Measurements from ENCODE around the gene JCAD.

The JCAD gene

GRCh38 chr10:30034433-30035137, 24.8 kb downstream of the JCAD start:
- no peaks in the 10 kb centered on the region for H3K36me3 ChIP-seq (ENCODE audit: control insufficient read depth, insufficient read depth, low read length)
- H3K4me3 ChIP-seq (replicated peaks; ENCODE audit: low read depth, low read length): no peak overlapping the region
- peaks cover 1% of the 10 kb centered on the region; the same call in 1 of the 2 replicates for H3K27me3 ChIP-seq (replicated peaks; ENCODE audit: control insufficient read depth, insufficient read depth, low read length)
- TF ChIP-seq, protein P1, sequence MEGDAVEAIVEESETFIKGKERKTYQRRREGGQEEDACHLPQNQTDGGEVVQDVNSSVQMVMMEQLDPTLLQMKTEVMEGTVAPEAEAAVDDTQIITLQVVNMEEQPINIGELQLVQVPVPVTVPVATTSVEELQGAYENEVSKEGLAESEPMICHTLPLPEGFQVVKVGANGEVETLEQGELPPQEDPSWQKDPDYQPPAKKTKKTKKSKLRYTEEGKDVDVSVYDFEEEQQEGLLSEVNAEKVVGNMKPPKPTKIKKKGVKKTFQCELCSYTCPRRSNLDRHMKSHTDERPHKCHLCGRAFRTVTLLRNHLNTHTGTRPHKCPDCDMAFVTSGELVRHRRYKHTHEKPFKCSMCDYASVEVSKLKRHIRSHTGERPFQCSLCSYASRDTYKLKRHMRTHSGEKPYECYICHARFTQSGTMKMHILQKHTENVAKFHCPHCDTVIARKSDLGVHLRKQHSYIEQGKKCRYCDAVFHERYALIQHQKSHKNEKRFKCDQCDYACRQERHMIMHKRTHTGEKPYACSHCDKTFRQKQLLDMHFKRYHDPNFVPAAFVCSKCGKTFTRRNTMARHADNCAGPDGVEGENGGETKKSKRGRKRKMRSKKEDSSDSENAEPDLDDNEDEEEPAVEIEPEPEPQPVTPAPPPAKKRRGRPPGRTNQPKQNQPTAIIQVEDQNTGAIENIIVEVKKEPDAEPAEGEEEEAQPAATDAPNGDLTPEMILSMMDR (IDR thresholded peaks at IDR 0.05; ENCODE audit: insufficient read depth, low read length, poor library complexity, severe bottlenecking): no peak
- DNase-seq (ENCODE audit: extremely low read depth, insufficient read length): peak; percentile 22

GRCh38 chr10:30032125-30032524, 27.3 kb downstream of the JCAD start:
- Histone ChIP-seq H3K4me3 (replicated peaks; ENCODE audit: low read depth, low read length) (no peak overlapping the region), H3K36me3 (ENCODE audit: control insufficient read depth, insufficient read depth, low read length) (no peaks in the 10 kb centered on the region), H3K27me3 (replicated peaks; ENCODE audit: control insufficient read depth, insufficient read depth, low read length) (peaks cover 1% of the 10 kb centered on the region; the same call in 1 of the 2 replicates)
- TF ChIP-seq, protein P1 (IDR thresholded peaks at IDR 0.05; ENCODE audit: insufficient read depth, low read length, poor library complexity, severe bottlenecking): no peak
- no peak for DNase-seq (ENCODE audit: extremely low read depth, insufficient read length)

DNA sequence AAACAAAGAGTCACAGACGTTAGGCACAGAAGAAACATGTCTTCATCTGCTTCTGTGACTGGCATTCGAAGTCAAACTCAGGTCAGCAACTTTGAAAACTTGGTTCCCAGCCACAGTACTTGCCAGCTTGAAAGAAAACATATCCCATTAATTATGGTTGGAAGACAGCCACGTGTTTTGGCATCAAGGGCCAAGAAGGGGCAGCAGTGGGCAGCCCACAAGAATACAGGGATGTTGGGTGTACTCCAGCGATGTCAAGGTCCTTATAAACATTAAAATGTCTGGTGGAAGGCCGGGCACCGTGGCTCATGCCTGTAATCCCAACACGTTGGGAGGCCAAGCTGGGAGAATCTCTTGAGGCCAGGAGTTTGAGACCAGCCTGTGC, 29.5 kb downstream of the JCAD start:
- no peak for DNase-seq (ENCODE audit: extremely low read depth, insufficient read length)
- TF ChIP-seq, protein P1 (IDR thresholded peaks at IDR 0.05; ENCODE audit: insufficient read depth, low read length, poor library complexity, severe bottlenecking): no peak
- Histone ChIP-seq H3K36me3 (ENCODE audit: control insufficient read depth, insufficient read depth, low read length) (no peaks in the 10 kb centered on the region), H3K4me3 (replicated peaks; ENCODE audit: low read depth, low read length) (no peak overlapping the region), H3K27me3 (replicated peaks; ENCODE audit: control insufficient read depth, insufficient read depth, low read length) (peaks cover 2% of the 10 kb centered on the region)

DNA sequence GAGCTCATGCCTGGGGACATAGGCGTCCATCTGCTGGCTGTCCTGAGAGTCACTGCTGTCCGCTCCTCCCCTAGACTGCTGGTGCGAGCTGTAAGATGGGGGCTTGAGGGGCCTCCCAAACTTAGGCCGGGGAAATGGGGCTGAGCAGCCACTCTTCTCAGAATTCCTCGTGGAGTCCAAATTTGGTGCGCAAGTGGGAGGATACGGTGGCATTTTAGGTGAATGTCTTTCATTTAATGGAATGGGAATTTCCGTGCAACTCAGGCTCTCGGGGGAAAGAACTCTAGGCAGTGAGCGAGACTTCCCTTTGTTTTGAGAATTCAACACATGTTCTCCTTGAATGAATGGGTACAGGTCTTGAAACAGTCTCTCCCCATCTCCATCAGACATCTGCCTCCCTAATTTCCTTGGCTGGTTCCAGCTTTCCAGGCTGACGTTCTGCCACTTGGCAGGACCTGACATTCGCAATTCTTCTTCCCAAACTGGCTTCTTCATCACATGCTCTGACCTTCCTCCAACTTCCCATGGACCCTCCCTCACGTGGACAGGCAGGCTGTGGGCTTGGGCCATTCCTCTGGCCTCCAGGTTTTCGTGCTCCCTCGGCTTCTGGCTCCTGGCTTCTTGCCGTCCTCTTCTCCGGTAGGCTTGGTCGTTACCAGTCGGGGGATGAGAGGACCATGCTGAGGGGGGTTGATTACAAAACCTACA, 30.1 kb downstream of the JCAD start:
- Histone ChIP-seq H3K36me3 (ENCODE audit: control insufficient read depth, insufficient read depth, low read length) (no peaks in the 10 kb centered on the region), H3K27me3 (replicated peaks; ENCODE audit: control insufficient read depth, insufficient read depth, low read length) (peaks cover 2% of the 10 kb centered on the region), H3K4me3 (replicated peaks; ENCODE audit: low read depth, low read length) (no peak overlapping the region)
- DNase-seq (ENCODE audit: extremely low read depth, insufficient read length): no peak
- TF ChIP-seq, protein P1 (IDR thresholded peaks at IDR 0.05; ENCODE audit: insufficient read depth, low read length, poor library complexity, severe bottlenecking): no peak

- H3K4me3 ChIP-seq (replicated peaks; ENCODE audit: low read depth, low read length): no peak overlapping the region
- DNase-seq (ENCODE audit: extremely low read depth, insufficient read length): no peak
- H3K36me3 ChIP-seq (ENCODE audit: control insufficient read depth, insufficient read depth, low read length): no peaks in the 10 kb centered on the region
- TF ChIP-seq, protein P1 (IDR thresholded peaks at IDR 0.05; ENCODE audit: insufficient read depth, low read length, poor library complexity, severe bottlenecking): no peak
- H3K27me3 ChIP-seq (replicated peaks; ENCODE audit: control insufficient read depth, insufficient read depth, low read length): peaks cover 2% of the 10 kb centered on the region
Measured at GRCh38 chr10:30028738-30029030, 30.7 kb downstream of the JCAD start.
